ENCODE data around the gene C12orf50. TPM values are rescaled to one million over a fixed set of nuclear protein-coding genes. Genes with fewer than 3 reads are reported as not detected.

The C12orf50 gene
- total RNA-seq, 1 donor from 2014 or later, result not detected

DNA sequence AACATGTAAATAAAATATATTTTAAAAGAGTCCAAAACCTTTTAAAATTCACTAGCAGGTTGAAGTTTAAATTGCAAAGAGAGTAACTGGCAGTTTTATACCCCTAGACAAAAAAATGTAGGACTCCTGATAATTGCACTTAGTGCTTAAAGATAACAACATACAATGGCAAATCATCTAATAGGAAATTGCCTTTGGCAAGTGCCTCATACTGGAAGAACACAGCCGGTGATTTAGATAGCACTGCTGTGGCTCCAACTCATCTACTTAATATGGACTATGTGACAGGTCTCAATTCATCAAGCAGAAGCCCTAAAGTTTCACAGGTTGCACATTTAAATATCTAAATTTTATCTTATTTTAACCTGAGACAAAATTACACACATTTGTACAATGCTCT lies 13.4 kb downstream of the C12orf50 start:
- H3K27ac ChIP-seq, result no peak overlapping the region
- H3K4me1 ChIP-seq, result no peaks in the 10 kb centered on the region
- intact Hi-C loops (cut with DNase I), result no loop called here
- H3K27me3 ChIP-seq, result no peaks in the 10 kb centered on the region
- H3K9me3 ChIP-seq, result no peaks in the 10 kb centered on the region
- ATAC-seq, result no peak
- no peaks in the 10 kb centered on the region for H3K36me3 ChIP-seq
- TF ChIP-seq, protein P1, sequence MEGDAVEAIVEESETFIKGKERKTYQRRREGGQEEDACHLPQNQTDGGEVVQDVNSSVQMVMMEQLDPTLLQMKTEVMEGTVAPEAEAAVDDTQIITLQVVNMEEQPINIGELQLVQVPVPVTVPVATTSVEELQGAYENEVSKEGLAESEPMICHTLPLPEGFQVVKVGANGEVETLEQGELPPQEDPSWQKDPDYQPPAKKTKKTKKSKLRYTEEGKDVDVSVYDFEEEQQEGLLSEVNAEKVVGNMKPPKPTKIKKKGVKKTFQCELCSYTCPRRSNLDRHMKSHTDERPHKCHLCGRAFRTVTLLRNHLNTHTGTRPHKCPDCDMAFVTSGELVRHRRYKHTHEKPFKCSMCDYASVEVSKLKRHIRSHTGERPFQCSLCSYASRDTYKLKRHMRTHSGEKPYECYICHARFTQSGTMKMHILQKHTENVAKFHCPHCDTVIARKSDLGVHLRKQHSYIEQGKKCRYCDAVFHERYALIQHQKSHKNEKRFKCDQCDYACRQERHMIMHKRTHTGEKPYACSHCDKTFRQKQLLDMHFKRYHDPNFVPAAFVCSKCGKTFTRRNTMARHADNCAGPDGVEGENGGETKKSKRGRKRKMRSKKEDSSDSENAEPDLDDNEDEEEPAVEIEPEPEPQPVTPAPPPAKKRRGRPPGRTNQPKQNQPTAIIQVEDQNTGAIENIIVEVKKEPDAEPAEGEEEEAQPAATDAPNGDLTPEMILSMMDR (IDR thresholded peaks at IDR 0.05), result no peak
- H3K4me3 ChIP-seq, result no peak overlapping the region
- no peak for DNase-seq

GRCh38 chr12:88011755-88012154 lies 17.4 kb downstream of the C12orf50 start:
- H3K9me3 ChIP-seq, result no peaks in the 10 kb centered on the region
- intact Hi-C loops (cut with DNase I), result no loop called here
- no peak overlapping the region for H3K27ac ChIP-seq
- ATAC-seq (no peak), DNase-seq (no peak)
- no peaks in the 10 kb centered on the region for H3K4me1 ChIP-seq
- no peaks in the 10 kb centered on the region for H3K36me3 ChIP-seq
- no peaks in the 10 kb centered on the region for H3K27me3 ChIP-seq
- TF ChIP-seq, protein P1 (IDR thresholded peaks at IDR 0.05), result no peak
- no peak overlapping the region for H3K4me3 ChIP-seq

- TF ChIP-seq, protein P1 (IDR thresholded peaks at IDR 0.05), result no peak
- Histone ChIP-seq H3K27ac (no peak overlapping the region), H3K36me3 (no peaks in the 10 kb centered on the region), H3K27me3 (no peaks in the 10 kb centered on the region), H3K9me3 (no peaks in the 10 kb centered on the region), H3K4me3 (no peak overlapping the region), H3K4me1 (no peaks in the 10 kb centered on the region)
- intact Hi-C loops (cut with DNase I), result no loop called here
- ATAC-seq, result no peak
- DNase-seq, result no peak
Measured at GRCh38 chr12:88006351-88006750, 22.9 kb downstream of the C12orf50 start.

DNA sequence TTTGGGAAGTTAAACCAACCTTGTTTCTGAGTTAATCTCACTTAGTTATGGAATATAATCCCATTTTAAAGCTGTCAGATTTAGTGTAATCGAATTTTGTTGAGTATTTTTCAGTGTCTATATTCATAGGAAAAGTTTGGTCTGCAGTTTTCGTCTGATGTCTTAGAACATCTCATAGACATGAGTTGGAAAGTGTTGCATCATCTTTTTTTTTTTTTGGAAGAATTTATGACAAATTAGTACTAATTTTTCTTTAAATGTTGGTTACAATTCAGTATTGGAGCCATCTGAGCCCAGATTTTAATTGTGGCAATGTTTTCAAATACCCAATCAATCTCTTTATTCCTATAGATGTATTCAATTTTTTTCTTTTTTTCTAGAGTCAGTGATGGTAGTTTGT lies 27.9 kb downstream of the C12orf50 start:
- no peak for ATAC-seq

DNA sequence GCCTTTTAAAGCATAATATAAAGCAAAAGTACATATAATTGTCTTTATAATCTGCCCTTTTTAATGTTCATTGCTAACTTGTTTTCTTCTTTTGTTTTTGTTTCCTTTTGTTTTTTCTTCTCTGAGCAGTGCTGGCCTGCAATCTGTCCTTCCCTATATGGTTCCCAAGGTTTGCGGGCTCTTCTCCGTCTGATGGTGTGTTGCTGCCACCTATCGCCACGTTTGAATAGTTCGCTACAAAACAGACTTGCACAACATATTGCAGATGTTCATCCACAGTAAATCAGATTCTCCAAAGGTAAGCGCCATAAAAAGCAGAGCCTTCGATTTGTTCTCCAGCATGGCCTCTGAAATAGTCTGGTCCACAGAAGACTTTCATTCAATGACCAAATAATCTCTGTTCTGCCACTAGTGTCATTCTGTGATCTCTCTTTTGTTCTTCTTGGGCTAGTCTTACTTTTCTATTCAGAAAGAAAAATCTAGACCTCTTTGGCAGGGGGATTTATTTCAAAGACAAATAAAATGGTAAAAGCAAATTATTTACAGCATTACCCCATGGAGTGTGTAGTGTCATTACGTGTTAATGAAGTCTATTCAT lies 33.5 kb downstream of the C12orf50 start:
- intact Hi-C loops (cut with DNase I), result no loop called here
- DNase-seq (no peak), ATAC-seq (peak; percentile 94)
- no peaks in the 10 kb centered on the region for H3K27me3 ChIP-seq
- H3K36me3 ChIP-seq, result no peaks in the 10 kb centered on the region
- no peak overlapping the region for H3K27ac ChIP-seq
- no peak overlapping the region for H3K4me3 ChIP-seq
- TF ChIP-seq, protein P1 (IDR thresholded peaks at IDR 0.05), result peak; percentile 68
- H3K9me3 ChIP-seq, result no peaks in the 10 kb centered on the region
- no peaks in the 10 kb centered on the region for H3K4me1 ChIP-seq

More for the DNA sequence above, 27.9 kb downstream of the C12orf50 start:
- H3K27ac ChIP-seq, result no peak overlapping the region
- no peaks in the 10 kb centered on the region for H3K27me3 ChIP-seq
- H3K4me1 ChIP-seq, result no peaks in the 10 kb centered on the region
- intact Hi-C loops (cut with DNase I), result no loop called here
- no peaks in the 10 kb centered on the region for H3K36me3 ChIP-seq
- H3K9me3 ChIP-seq, result no peaks in the 10 kb centered on the region
- no peak overlapping the region for H3K4me3 ChIP-seq
- TF ChIP-seq, protein P1 (IDR thresholded peaks at IDR 0.05), result no peak
- no peak for DNase-seq

GRCh38 chr12:87991483-87991882 lies 37.7 kb downstream of the C12orf50 start:
- TF ChIP-seq, protein P1 (IDR thresholded peaks at IDR 0.05), result no peak
- no peak overlapping the region for H3K4me3 ChIP-seq
- no peaks in the 10 kb centered on the region for H3K27me3 ChIP-seq
- no peaks in the 10 kb centered on the region for H3K36me3 ChIP-seq
- H3K4me1 ChIP-seq, result no peaks in the 10 kb centered on the region
- intact Hi-C loops (cut with DNase I), result no loop called here
- ATAC-seq (no peak), DNase-seq (no peak)
- H3K9me3 ChIP-seq, result no peaks in the 10 kb centered on the region
- H3K27ac ChIP-seq, result no peak overlapping the region
